ENCODE results near the gene CCL8. TPM values are rescaled to one million over a fixed set of nuclear protein-coding genes. Genes with fewer than 3 reads are reported as not detected.

CCL8 gene
- total RNA-seq, result not detected in 2 replicates

GRCh38 chr17:34319039-34319483, at the start of gene CCL8:
Gene CCL8 (plus strand): TSS chr17:34319435. CDS start chr17:34319502, 67 bp downstream.

GRCh38 chr17:34269969-34270368, 49.3 kb upstream of the CCL8 start, which contains the start of gene CCL7:
Gene CCL7 (plus strand): TSS chr17:34270221. CDS start chr17:34270291, 70 bp downstream.

DNA sequence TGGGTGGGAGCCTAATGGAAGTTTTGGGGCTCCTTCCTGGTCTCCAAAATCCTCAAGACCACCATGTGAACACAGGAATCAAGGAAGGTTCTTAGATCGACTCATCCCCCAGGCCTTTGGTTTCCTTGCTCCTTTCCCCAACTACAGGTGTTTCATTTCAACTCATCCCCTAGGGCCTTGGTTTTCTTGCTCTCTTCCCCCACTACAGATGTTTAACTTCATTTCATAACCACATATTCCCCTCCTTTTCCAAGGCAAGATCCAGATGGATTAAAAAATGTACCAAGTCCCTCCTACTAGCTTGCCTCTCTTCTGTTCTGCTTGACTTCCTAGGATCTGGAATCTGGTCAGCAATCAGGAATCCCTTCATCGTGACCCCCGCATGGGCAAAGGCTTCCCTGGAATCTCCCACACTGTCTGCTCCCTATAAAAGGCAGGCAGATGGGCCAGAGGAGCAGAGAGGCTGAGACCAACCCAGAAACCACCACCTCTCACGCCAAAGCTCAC, 33.9 kb upstream of the CCL8 start, which contains the start of gene CCL11:
TSS of gene CCL11 (plus strand) at position 457 of the 507 bp plus-strand sequence. CDS start 67 bp downstream, outside the sequence.

GRCh38 chr17:34356194-34356593, 37.0 kb downstream of the CCL8 start, which contains the start of gene CCL13:
Gene CCL13 (plus strand): TSS chr17:34356480. CDS start chr17:34356527, 47 bp downstream.

GRCh38 chr17:34363183-34363661, 44.0 kb downstream of the CCL8 start, which contains the start of gene CCL1:
Gene CCL1 (minus strand): TSS chr17:34363233. CDS start chr17:34363161, 72 bp downstream.

Other genes with a start within 250 kb of the CCL8 start
- gene CCL2, start 64.2 kb upstream of the CCL8 start, total RNA-seq, result 0.22 TPM in 1 of 2 replicates, not detected in the other
- gene CCL7, start 49.2 kb upstream of the CCL8 start, total RNA-seq, result not detected in 2 replicates
- gene CCL11, start 33.7 kb upstream of the CCL8 start, total RNA-seq, result not detected in 2 replicates
- gene CCL13, start 37.0 kb downstream of the CCL8 start, total RNA-seq, result not detected in 2 replicates
- not detected in 2 replicates for gene CCL1, start 43.8 kb downstream of the CCL8 start, total RNA-seq

Data from placental epithelial cell (primary cell).